Ovary (tissue), 3 donors: ENCODE data around the gene SEMA5B.

Experiments used
- POLR2A ChIP-seq: fragments of 450-650 bp; IDR thresholded peaks from one replicate; pipeline ENCODE4 v1.6.1; 2017; ENCODE audit warnings: antibody characterized with exemption, mild to moderate bottlenecking, moderate library complexity
- TF ChIP-seq, protein P1 (sequence below), 3 donors: fragments of 450-650 bp in 2 of 3; fragments of 200-600 bp in 1 of 3; IDR thresholded peaks; one replicate each; pipeline versions ENCODE4 v1.5.1 to v1.8.0; 2016 to 2022; ENCODE audit warnings: antibody characterized with exemption in 3 of 3, mild to moderate bottlenecking in 1 of 3
- donor health status: DM: no; HTN: no; CAD: no.

DNA sequence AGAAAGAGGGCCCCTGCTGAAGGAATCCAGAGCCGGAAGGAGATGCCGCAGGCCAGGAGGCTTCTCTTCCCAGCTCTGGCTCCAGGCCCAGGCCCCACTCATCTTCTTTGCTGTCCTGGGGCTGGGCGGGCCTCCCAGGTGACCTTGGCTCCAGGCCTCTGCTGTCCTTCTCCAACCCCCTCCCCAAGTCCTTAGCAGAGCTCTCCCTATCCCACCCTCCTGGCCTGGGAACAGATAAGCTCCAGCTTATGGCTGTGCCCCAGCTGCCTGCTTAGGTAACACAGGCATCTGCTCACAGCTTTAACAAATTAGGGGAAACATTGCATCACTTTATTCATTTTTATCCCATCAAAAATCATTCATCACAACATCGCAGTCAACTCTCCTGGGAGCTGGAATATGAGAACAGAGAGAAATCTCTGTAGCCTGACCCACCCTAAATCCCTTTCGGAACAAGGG is 86.9 kb downstream of the SEMA5B start:
- TF ChIP-seq, protein P1, sequence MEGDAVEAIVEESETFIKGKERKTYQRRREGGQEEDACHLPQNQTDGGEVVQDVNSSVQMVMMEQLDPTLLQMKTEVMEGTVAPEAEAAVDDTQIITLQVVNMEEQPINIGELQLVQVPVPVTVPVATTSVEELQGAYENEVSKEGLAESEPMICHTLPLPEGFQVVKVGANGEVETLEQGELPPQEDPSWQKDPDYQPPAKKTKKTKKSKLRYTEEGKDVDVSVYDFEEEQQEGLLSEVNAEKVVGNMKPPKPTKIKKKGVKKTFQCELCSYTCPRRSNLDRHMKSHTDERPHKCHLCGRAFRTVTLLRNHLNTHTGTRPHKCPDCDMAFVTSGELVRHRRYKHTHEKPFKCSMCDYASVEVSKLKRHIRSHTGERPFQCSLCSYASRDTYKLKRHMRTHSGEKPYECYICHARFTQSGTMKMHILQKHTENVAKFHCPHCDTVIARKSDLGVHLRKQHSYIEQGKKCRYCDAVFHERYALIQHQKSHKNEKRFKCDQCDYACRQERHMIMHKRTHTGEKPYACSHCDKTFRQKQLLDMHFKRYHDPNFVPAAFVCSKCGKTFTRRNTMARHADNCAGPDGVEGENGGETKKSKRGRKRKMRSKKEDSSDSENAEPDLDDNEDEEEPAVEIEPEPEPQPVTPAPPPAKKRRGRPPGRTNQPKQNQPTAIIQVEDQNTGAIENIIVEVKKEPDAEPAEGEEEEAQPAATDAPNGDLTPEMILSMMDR (IDR thresholded peaks at IDR 0.05): no peak
- TF ChIP-seq POLR2A: no peak
